WTC11 (cell line): Measurements from ENCODE around the gene ERCC5. TPM values are rescaled to one million over a fixed set of nuclear protein-coding genes. Genes with fewer than 3 reads are reported as not detected.

Experiments
- EMX1 ChIP-seq: fragments of 250-450 bp; sonication (Bioruptor Pico); IDR thresholded peaks from 2 replicates; pipeline ENCODE4 v1.8.0; 2021; ENCODE audit warnings: mild to moderate bottlenecking
- GABPB1 ChIP-seq: sonication (generic); formaldehyde crosslinking; IDR thresholded peaks from 2 replicates; pipeline ENCODE4 v1.8.1; 2023; ENCODE audit warnings: mild to moderate bottlenecking, missing genetic modification reagents
- NR1H2 ChIP-seq: sonication (generic); formaldehyde crosslinking; IDR thresholded peaks from 2 replicates; pipeline ENCODE4 v1.9.0; 2021; ENCODE audit warnings: mild to moderate bottlenecking, moderate library complexity, missing genetic modification reagents
- OVOL2 ChIP-seq: fragments of 250-450 bp; sonication (Bioruptor Pico); IDR thresholded peaks from 2 replicates; pipeline ENCODE4 v1.9.0; 2021; ENCODE audit warnings: mild to moderate bottlenecking, borderline replicate concordance
- RELA ChIP-seq: sonication (generic); formaldehyde crosslinking; IDR thresholded peaks from 2 replicates; pipeline ENCODE4 v1.8.1; 2022; ENCODE audit warnings: missing genetic modification reagents, mild to moderate bottlenecking, borderline replicate concordance
- SMAD3 ChIP-seq: sonication (generic); formaldehyde crosslinking; IDR thresholded peaks from 2 replicates; pipeline ENCODE4 v1.8.0; 2022; ENCODE audit warnings: missing genetic modification reagents, mild to moderate bottlenecking, borderline replicate concordance
- ZNF138 ChIP-seq: sonication (generic); formaldehyde crosslinking; conservative IDR thresholded peaks from 2 replicates; pipeline ENCODE4 v1.8.1; 2022; ENCODE audit warnings: mild to moderate bottlenecking, moderate library complexity, missing genetic modification reagents
- ZNF219 ChIP-seq: sonication (generic); formaldehyde crosslinking; IDR thresholded peaks from 2 replicates; pipeline ENCODE4 v1.8.0; 2023; ENCODE audit warnings: missing genetic modification reagents, mild to moderate bottlenecking, borderline replicate concordance
- ZNF317 ChIP-seq: sonication (generic); formaldehyde crosslinking; IDR thresholded peaks from 2 replicates; pipeline ENCODE4 v1.8.1; 2023; ENCODE audit warnings: low read depth, mild to moderate bottlenecking, moderate library complexity, missing genetic modification reagents, borderline replicate concordance
- ZNF396 ChIP-seq: fragments of 250-450 bp; sonication (Bioruptor Pico); IDR thresholded peaks from 2 replicates; pipeline ENCODE4 v1.8.0; 2021; ENCODE audit warnings: mild to moderate bottlenecking, moderate library complexity, borderline replicate concordance
- ZNF416 ChIP-seq: fragments of 250-450 bp; sonication (Bioruptor Pico); IDR thresholded peaks from 2 replicates; pipeline ENCODE4 v1.9.0; 2021; ENCODE audit warnings: mild to moderate bottlenecking, inconsistent platforms
- ZNF671 ChIP-seq: fragments of 250-450 bp; sonication (Bioruptor Pico); IDR thresholded peaks from 2 replicates; pipeline ENCODE4 v1.8.0; 2021; ENCODE audit warnings: mild to moderate bottlenecking
- total RNA-seq: library from RNA; stranded (reverse); gene quantifications from 3 replicates; pipeline ENCODE4 v1.2.3, GENCODE V29; 2021
- TF ChIP-seq, protein P1 (sequence below): sonication (generic); formaldehyde crosslinking; IDR thresholded peaks from 2 replicates; pipeline ENCODE4 v1.8.0; 2022; ENCODE audit warnings: missing genetic modification reagents
- TF ChIP-seq, protein P2 (sequence below): fragments of 250-450 bp; sonication (Bioruptor Pico); conservative IDR thresholded peaks from 2 replicates; pipeline ENCODE4 v1.9.0; 2021; ENCODE audit warnings: mild to moderate bottlenecking
- TF ChIP-seq, protein P3 (sequence below): fragments of 250-450 bp; sonication (Bioruptor Pico); IDR thresholded peaks from 2 replicates; pipeline ENCODE4 v1.9.0; 2021; ENCODE audit warnings: moderate library complexity, mild to moderate bottlenecking, inconsistent platforms, borderline replicate concordance
- TF ChIP-seq, protein P4 (sequence below): sonication (generic); formaldehyde crosslinking; IDR thresholded peaks from 2 replicates; pipeline ENCODE4 v1.8.1; 2023; ENCODE audit warnings: mild to moderate bottlenecking, missing genetic modification reagents, moderate library complexity
- TF ChIP-seq, protein P5 (sequence below): sonication (generic); formaldehyde crosslinking; IDR thresholded peaks from 2 replicates; pipeline ENCODE4 v1.8.1; 2023; ENCODE audit warnings: mild to moderate bottlenecking, missing genetic modification reagents
- TF ChIP-seq, protein P6 (sequence below): sonication (generic); formaldehyde crosslinking; IDR thresholded peaks from 2 replicates; pipeline ENCODE4 v1.8.1; 2022; ENCODE audit warnings: missing genetic modification reagents, borderline replicate concordance
- TF ChIP-seq, protein P7 (sequence below): sonication (generic); formaldehyde crosslinking; IDR thresholded peaks from 2 replicates; pipeline ENCODE4 v1.8.0; 2023; ENCODE audit warnings: missing genetic modification reagents, mild to moderate bottlenecking, borderline replicate concordance
- TF ChIP-seq, protein P8 (sequence below): sonication (generic); formaldehyde crosslinking; IDR thresholded peaks from 2 replicates; pipeline ENCODE4 v1.8.1; 2022; ENCODE audit warnings: low read depth, mild to moderate bottlenecking, moderate library complexity, missing genetic modification reagents, borderline replicate concordance

Gene ERCC5
- total RNA-seq, 1 experiment from 2014 or later: 26.5 TPM

DNA sequence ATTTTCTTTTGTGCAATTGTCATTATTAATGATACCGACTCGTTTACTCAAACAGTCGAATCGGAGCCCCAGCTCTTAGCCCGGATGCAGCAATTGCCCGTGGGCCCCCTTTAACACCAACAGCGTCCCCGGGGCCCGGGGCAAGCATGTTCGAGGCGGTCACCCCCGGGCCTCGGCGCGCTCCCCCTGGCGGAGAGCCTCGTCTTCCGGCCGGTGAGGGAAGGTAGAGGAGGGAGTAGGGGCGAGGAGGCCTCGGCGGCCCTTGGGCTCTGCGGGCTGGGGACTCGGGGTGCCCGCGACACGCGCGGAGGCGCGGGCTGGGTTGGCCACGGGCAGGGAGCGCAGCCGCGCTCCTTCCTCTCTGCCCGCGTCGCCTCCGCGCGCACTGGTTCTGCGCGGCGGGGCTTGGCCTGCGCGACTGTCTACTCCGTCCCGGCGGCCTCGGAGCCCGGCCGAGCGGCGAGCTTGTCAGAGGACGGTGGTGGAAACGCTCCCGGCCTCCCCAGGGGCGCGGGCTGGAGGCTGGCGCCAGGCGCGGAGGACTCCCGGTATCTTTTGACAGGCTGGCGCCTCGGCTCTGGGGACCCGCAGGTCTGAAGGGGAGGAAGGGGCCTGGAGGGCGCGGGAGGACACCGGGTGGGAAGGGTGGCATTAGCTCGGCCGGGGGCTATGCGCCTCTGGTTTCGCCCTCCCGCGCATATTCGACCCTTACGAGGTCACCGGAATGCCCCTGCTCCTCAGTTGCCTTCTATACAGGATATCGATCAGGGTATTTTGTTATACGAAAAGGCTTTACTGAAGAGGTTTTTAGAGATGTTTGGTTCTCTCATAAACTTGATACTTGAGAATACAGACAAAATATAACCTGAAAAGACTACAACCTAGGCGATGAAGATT lies 45.4 kb upstream of the ERCC5 start (continued):
- TF ChIP-seq, protein P1, sequence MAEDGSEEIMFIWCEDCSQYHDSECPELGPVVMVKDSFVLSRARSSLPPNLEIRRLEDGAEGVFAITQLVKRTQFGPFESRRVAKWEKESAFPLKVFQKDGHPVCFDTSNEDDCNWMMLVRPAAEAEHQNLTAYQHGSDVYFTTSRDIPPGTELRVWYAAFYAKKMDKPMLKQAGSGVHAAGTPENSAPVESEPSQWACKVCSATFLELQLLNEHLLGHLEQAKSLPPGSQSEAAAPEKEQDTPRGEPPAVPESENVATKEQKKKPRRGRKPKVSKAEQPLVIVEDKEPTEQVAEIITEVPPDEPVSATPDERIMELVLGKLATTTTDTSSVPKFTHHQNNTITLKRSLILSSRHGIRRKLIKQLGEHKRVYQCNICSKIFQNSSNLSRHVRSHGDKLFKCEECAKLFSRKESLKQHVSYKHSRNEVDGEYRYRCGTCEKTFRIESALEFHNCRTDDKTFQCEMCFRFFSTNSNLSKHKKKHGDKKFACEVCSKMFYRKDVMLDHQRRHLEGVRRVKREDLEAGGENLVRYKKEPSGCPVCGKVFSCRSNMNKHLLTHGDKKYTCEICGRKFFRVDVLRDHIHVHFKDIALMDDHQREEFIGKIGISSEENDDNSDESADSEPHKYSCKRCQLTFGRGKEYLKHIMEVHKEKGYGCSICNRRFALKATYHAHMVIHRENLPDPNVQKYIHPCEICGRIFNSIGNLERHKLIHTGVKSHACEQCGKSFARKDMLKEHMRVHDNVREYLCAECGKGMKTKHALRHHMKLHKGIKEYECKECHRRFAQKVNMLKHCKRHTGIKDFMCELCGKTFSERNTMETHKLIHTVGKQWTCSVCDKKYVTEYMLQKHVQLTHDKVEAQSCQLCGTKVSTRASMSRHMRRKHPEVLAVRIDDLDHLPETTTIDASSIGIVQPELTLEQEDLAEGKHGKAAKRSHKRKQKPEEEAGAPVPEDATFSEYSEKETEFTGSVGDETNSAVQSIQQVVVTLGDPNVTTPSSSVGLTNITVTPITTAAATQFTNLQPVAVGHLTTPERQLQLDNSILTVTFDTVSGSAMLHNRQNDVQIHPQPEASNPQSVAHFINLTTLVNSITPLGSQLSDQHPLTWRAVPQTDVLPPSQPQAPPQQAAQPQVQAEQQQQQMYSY (CRISPR knock-in tag): no peak
- TF ChIP-seq, protein P2, sequence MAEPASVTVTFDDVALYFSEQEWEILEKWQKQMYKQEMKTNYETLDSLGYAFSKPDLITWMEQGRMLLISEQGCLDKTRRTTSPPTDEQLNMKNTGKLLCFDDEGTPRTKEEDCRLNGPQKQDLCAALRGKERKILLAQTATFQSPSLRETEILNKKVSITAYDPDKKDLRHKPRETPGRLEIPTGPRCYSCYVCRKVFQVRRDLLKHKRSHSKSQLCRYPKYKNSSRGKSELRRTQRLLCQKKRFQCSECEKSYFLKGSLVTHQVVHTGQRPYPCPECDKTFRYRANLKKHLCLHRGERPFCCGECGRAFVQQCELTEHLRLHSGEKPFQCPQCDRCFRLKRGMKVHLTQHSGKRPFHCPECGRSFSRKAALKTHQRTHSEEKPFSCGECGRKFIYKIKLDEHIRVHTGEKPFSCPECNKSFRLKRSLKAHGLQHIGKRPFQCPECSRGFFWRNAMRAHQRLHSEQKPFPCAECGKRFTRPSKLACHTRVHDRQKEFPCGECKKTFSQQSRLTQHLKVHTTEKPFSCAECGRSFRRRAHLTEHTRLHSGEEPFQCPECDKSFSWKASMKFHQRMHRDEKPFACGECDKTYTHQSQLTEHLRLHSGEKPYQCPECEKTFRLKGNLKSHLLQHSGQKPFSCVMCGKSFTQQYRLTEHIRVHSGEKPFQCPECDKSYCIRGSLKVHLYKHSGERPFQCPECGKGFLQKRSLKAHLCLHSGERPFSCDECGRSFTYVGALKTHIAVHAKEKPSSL: no peak
- TF ChIP-seq EMX1 (CRISPR knock-in tag) (no peak), GABPB1 (CRISPR knock-in tag) (no peak; the same call in 1 of the 2 replicates), NR1H2 (no peak), RELA (CRISPR knock-in tag) (peak; percentile 73; the same call in 1 of the 2 replicates), ZNF317 (CRISPR knock-in tag) (0 out of 2 replicates have a peak, but pooled peaks have one; percentile 47), OVOL2 (CRISPR knock-in tag) (no peak), ZNF219 (CRISPR knock-in tag) (no peak), SMAD3 (CRISPR knock-in tag) (no peak; the same call in 1 of the 2 replicates), ZNF396 (CRISPR knock-in tag) (no peak), ZNF416 (CRISPR knock-in tag) (no peak), ZNF138 (CRISPR knock-in tag) (no peak), ZNF671 (CRISPR knock-in tag) (no peak)
- TF ChIP-seq, protein P3, sequence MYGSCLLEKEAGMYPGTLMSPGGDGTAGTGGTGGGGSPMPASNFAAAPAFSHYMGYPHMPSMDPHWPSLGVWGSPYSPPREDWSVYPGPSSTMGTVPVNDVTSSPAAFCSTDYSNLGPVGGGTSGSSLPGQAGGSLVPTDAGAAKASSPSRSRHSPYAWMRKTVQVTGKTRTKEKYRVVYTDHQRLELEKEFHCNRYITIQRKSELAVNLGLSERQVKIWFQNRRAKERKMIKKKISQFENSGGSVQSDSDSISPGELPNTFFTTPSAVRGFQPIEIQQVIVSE (CRISPR knock-in tag): no peak
- TF ChIP-seq, protein P4, sequence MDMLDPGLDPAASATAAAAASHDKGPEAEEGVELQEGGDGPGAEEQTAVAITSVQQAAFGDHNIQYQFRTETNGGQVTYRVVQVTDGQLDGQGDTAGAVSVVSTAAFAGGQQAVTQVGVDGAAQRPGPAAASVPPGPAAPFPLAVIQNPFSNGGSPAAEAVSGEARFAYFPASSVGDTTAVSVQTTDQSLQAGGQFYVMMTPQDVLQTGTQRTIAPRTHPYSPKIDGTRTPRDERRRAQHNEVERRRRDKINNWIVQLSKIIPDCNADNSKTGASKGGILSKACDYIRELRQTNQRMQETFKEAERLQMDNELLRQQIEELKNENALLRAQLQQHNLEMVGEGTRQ (CRISPR knock-in tag): 0 out of 2 replicates have a peak, but pooled peaks have one; percentile 9
- TF ChIP-seq, protein P5, sequence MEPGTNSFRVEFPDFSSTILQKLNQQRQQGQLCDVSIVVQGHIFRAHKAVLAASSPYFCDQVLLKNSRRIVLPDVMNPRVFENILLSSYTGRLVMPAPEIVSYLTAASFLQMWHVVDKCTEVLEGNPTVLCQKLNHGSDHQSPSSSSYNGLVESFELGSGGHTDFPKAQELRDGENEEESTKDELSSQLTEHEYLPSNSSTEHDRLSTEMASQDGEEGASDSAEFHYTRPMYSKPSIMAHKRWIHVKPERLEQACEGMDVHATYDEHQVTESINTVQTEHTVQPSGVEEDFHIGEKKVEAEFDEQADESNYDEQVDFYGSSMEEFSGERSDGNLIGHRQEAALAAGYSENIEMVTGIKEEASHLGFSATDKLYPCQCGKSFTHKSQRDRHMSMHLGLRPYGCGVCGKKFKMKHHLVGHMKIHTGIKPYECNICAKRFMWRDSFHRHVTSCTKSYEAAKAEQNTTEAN (CRISPR knock-in tag): no peak
- TF ChIP-seq, protein P6, sequence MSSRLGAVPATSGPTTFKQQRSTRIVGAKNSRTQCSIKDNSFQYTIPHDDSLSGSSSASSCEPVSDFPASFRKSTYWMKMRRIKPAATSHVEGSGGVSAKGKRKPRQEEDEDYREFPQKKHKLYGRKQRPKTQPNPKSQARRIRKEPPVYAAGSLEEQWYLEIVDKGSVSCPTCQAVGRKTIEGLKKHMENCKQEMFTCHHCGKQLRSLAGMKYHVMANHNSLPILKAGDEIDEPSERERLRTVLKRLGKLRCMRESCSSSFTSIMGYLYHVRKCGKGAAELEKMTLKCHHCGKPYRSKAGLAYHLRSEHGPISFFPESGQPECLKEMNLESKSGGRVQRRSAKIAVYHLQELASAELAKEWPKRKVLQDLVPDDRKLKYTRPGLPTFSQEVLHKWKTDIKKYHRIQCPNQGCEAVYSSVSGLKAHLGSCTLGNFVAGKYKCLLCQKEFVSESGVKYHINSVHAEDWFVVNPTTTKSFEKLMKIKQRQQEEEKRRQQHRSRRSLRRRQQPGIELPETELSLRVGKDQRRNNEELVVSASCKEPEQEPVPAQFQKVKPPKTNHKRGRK (CRISPR knock-in tag): no peak
- TF ChIP-seq, protein P7, sequence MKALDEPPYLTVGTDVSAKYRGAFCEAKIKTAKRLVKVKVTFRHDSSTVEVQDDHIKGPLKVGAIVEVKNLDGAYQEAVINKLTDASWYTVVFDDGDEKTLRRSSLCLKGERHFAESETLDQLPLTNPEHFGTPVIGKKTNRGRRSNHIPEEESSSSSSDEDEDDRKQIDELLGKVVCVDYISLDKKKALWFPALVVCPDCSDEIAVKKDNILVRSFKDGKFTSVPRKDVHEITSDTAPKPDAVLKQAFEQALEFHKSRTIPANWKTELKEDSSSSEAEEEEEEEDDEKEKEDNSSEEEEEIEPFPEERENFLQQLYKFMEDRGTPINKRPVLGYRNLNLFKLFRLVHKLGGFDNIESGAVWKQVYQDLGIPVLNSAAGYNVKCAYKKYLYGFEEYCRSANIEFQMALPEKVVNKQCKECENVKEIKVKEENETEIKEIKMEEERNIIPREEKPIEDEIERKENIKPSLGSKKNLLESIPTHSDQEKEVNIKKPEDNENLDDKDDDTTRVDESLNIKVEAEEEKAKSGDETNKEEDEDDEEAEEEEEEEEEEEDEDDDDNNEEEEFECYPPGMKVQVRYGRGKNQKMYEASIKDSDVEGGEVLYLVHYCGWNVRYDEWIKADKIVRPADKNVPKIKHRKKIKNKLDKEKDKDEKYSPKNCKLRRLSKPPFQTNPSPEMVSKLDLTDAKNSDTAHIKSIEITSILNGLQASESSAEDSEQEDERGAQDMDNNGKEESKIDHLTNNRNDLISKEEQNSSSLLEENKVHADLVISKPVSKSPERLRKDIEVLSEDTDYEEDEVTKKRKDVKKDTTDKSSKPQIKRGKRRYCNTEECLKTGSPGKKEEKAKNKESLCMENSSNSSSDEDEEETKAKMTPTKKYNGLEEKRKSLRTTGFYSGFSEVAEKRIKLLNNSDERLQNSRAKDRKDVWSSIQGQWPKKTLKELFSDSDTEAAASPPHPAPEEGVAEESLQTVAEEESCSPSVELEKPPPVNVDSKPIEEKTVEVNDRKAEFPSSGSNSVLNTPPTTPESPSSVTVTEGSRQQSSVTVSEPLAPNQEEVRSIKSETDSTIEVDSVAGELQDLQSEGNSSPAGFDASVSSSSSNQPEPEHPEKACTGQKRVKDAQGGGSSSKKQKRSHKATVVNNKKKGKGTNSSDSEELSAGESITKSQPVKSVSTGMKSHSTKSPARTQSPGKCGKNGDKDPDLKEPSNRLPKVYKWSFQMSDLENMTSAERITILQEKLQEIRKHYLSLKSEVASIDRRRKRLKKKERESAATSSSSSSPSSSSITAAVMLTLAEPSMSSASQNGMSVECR (CRISPR knock-in tag): 0 out of 2 replicates have a peak, but pooled peaks have one; percentile 33
- TF ChIP-seq, protein P8, sequence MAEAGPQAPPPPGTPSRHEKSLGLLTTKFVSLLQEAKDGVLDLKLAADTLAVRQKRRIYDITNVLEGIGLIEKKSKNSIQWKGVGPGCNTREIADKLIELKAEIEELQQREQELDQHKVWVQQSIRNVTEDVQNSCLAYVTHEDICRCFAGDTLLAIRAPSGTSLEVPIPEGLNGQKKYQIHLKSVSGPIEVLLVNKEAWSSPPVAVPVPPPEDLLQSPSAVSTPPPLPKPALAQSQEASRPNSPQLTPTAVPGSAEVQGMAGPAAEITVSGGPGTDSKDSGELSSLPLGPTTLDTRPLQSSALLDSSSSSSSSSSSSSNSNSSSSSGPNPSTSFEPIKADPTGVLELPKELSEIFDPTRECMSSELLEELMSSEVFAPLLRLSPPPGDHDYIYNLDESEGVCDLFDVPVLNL (CRISPR knock-in tag): no peak
